ENCODE data around the gene SLC35F2. TPM values are rescaled to one million over a fixed set of nuclear protein-coding genes. Genes with fewer than 3 reads are reported as not detected.

SLC35F2 gene
- polyA plus RNA-seq, 1 donor from 2014 or later: 0.59 TPM

DNA sequence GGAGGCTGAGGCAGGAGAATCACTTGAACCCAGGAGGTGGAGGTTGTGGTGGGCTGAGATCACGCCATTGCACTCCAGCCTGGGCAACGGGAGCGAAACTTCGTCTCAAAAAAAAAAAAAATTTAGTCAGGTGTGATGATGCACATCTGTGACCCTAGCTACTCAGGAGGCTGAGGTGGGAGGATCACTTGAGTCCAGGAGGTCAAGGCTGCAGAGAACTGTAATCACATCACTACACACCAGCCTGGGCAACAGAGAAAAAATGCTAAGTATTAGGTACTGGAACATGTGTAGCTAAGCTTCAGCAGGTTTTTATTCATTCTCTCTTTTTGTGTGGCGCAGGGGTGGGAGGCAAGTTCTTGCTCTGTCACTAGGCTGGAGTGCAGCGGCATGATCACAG, 82.5 kb downstream of the SLC35F2 start:
- no peaks in the 10 kb centered on the region for H3F3A ChIP-seq (ENCODE audit: insufficient read depth, low read length, poor library complexity, severe bottlenecking)
- no peak overlapping the region for H2AFZ ChIP-seq (ENCODE audit: low read depth, low read length)
- no peak for TF ChIP-seq TAF1 (IDR thresholded peaks at IDR 0.05; ENCODE audit: low read depth)
- TF ChIP-seq RAD21 (conservative IDR thresholded peaks at IDR 0.05): no peak
- TF ChIP-seq, protein P1, sequence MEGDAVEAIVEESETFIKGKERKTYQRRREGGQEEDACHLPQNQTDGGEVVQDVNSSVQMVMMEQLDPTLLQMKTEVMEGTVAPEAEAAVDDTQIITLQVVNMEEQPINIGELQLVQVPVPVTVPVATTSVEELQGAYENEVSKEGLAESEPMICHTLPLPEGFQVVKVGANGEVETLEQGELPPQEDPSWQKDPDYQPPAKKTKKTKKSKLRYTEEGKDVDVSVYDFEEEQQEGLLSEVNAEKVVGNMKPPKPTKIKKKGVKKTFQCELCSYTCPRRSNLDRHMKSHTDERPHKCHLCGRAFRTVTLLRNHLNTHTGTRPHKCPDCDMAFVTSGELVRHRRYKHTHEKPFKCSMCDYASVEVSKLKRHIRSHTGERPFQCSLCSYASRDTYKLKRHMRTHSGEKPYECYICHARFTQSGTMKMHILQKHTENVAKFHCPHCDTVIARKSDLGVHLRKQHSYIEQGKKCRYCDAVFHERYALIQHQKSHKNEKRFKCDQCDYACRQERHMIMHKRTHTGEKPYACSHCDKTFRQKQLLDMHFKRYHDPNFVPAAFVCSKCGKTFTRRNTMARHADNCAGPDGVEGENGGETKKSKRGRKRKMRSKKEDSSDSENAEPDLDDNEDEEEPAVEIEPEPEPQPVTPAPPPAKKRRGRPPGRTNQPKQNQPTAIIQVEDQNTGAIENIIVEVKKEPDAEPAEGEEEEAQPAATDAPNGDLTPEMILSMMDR (IDR thresholded peaks at IDR 0.05; ENCODE audit: poor library complexity, severe bottlenecking): no peak
- no peak overlapping the region for H3K9ac ChIP-seq (ENCODE audit: low read length)
- H4K20me1 ChIP-seq (ENCODE audit: insufficient read depth): no peaks in the 10 kb centered on the region
- no peaks in the 10 kb centered on the region for H3K9me3 ChIP-seq (ENCODE audit: low read length)
- no peak overlapping the region for H3K4me2 ChIP-seq (ENCODE audit: low read length)
- no peaks in the 10 kb centered on the region for H3K27me3 ChIP-seq (ENCODE audit: insufficient read depth, low read depth, low read length)
- H3K9me2 ChIP-seq (ENCODE audit: insufficient read depth, low read length): no peaks in the 10 kb centered on the region
- no peaks in the 10 kb centered on the region for H3K79me2 ChIP-seq (replicated peaks; ENCODE audit: insufficient read depth, low read length)
- no peaks in the 10 kb centered on the region for H3K36me3 ChIP-seq (ENCODE audit: insufficient read depth, low read length)
- no peak overlapping the region for H3K27ac ChIP-seq (ENCODE audit: low read length)
- H3K4me3 ChIP-seq (ENCODE audit: low read length): no peak overlapping the region

DNA sequence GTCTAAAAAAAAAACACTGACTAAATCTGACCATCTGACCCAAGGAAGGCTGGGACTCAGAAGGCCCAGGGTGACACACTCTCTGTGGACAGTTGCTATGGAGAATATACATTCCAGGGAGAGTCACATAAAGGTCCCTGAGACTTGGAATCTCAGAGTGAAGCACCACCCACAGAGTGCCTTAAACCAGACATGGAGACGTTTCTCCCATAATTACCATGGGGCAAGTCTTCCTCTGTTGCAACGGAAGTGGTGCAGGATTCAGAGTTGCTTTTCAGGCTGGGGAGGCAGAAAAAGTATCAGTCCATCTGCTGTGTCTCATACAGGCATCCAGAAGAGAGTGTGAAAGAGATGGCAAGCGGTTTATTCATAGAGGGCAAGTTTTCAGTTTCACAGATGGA, 88.0 kb downstream of the SLC35F2 start:
- H4K20me1 ChIP-seq (ENCODE audit: insufficient read depth): no peaks in the 10 kb centered on the region
- H3K9me2 ChIP-seq (ENCODE audit: insufficient read depth, low read length): no peaks in the 10 kb centered on the region
- no peak overlapping the region for H3K27ac ChIP-seq (ENCODE audit: low read length)
- TF ChIP-seq SMC3 (conservative IDR thresholded peaks at IDR 0.05; ENCODE audit: poor library complexity) (no peak), RAD21 (conservative IDR thresholded peaks at IDR 0.05) (no peak), MXI1 (conservative IDR thresholded peaks at IDR 0.05; ENCODE audit: poor library complexity, severe bottlenecking) (no peak), EP300 (conservative IDR thresholded peaks at IDR 0.05; ENCODE audit: poor library complexity, severe bottlenecking) (no peak), POLR2AphosphoS5 (IDR thresholded peaks at IDR 0.05) (no peak), EZH2 (IDR thresholded peaks at IDR 0.05; ENCODE audit: borderline replicate concordance, insufficient read depth, low read length, poor library complexity, severe bottlenecking) (no peak), TAF1 (IDR thresholded peaks at IDR 0.05; ENCODE audit: low read depth) (no peak)
- TF ChIP-seq, protein P1 (IDR thresholded peaks at IDR 0.05; ENCODE audit: poor library complexity, severe bottlenecking): no peak
- TF ChIP-seq, protein P2, sequence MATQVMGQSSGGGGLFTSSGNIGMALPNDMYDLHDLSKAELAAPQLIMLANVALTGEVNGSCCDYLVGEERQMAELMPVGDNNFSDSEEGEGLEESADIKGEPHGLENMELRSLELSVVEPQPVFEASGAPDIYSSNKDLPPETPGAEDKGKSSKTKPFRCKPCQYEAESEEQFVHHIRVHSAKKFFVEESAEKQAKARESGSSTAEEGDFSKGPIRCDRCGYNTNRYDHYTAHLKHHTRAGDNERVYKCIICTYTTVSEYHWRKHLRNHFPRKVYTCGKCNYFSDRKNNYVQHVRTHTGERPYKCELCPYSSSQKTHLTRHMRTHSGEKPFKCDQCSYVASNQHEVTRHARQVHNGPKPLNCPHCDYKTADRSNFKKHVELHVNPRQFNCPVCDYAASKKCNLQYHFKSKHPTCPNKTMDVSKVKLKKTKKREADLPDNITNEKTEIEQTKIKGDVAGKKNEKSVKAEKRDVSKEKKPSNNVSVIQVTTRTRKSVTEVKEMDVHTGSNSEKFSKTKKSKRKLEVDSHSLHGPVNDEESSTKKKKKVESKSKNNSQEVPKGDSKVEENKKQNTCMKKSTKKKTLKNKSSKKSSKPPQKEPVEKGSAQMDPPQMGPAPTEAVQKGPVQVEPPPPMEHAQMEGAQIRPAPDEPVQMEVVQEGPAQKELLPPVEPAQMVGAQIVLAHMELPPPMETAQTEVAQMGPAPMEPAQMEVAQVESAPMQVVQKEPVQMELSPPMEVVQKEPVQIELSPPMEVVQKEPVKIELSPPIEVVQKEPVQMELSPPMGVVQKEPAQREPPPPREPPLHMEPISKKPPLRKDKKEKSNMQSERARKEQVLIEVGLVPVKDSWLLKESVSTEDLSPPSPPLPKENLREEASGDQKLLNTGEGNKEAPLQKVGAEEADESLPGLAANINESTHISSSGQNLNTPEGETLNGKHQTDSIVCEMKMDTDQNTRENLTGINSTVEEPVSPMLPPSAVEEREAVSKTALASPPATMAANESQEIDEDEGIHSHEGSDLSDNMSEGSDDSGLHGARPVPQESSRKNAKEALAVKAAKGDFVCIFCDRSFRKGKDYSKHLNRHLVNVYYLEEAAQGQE (IDR thresholded peaks at IDR 0.05; ENCODE audit: borderline replicate concordance): no peak
- H3K4me3 ChIP-seq (ENCODE audit: low read length): no peak overlapping the region
- no peak overlapping the region for H3K9ac ChIP-seq (ENCODE audit: low read length)
- no peaks in the 10 kb centered on the region for H3K27me3 ChIP-seq (ENCODE audit: insufficient read depth, low read depth, low read length)
- H3K4me2 ChIP-seq (ENCODE audit: low read length): no peak overlapping the region
- H2AFZ ChIP-seq (ENCODE audit: low read depth, low read length): no peak overlapping the region
- no peaks in the 10 kb centered on the region for H3K9me3 ChIP-seq (ENCODE audit: low read length)
- no peaks in the 10 kb centered on the region for H3F3A ChIP-seq (ENCODE audit: insufficient read depth, low read length, poor library complexity, severe bottlenecking)
- no peaks in the 10 kb centered on the region for H3K36me3 ChIP-seq (ENCODE audit: insufficient read depth, low read length)
- no peaks in the 10 kb centered on the region for H3K79me2 ChIP-seq (replicated peaks; ENCODE audit: insufficient read depth, low read length)
